ENCODE data around the gene AGPAT3.

The AGPAT3 gene

DNA sequence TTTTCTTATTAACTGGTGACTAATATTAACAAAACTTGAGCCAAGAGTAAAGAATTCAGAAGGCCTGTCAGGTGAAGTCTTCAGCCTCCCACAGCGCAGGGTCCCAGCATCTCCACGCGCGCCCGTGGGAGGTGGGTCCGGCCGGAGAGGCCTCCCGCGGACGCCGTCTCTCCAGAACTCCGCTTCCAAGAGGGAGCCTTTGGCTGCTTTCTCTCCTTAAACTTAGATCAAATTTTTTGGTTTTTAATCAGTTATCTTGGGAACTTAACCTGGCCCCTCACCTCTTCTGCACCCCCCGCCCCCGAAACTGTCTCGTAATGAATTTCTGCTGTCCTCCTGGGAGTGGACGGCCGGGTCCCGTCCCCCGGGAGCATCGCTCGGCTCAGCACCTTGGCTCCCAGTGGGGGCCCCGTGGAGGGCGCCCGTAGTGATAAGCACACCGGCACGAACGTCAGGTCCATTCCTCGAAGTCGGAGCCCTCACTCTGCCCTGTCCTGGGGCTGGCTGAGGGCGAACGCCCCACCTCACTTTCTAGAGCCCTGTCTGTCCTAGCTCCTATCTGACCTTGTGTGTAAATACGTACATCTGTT lies 117.6 kb downstream of the AGPAT3 start:
- DNase-seq = no peak

DNA sequence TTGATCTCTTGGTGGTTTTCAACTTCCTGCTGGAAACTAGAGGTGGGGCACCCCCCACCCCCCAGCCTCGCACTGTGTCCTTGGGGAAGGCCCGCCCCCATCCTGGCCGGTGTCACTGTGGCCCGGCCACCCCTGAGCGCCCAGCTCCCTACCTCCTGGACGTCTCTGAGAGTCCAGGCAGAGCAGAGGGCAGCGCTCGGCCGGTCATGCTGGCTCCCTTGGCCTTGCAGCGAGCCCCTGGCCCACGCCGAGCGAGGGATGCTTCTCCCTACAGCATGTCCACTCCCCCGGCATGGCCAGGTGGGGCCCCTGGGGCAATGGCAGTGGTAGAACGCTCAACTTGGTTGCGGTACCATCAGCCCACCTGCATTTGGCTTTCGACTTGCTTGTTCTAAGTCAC lies 118.4 kb downstream of the AGPAT3 start:
- DNase-seq = no peak

DNA sequence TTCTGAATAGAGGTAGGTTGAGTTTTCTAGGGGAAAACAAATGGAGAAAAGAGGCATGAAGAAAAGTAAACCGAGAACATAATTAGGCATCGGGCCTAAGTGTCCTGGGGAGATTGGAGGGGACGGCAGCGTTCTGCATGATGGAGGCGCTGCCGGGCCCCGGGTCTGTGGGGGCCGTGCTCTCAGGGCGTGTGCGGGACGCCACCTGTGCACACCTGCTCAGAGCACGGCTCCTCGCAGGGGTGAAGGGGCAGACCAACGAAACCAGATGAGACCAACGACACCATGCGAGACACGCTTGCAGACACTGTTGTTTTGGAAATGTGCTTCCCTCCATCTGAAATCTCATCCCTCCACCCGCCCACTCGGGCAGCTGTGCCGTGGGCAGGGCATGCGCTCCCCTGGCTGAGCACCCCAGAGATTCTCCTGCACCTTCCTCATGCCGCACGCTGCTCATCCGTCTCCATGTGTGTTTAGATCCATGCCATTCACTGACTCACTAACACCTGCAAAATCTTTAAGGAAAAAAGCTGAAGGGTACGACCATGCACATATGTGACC lies 118.9 kb downstream of the AGPAT3 start:
- DNase-seq = no peak

DNA sequence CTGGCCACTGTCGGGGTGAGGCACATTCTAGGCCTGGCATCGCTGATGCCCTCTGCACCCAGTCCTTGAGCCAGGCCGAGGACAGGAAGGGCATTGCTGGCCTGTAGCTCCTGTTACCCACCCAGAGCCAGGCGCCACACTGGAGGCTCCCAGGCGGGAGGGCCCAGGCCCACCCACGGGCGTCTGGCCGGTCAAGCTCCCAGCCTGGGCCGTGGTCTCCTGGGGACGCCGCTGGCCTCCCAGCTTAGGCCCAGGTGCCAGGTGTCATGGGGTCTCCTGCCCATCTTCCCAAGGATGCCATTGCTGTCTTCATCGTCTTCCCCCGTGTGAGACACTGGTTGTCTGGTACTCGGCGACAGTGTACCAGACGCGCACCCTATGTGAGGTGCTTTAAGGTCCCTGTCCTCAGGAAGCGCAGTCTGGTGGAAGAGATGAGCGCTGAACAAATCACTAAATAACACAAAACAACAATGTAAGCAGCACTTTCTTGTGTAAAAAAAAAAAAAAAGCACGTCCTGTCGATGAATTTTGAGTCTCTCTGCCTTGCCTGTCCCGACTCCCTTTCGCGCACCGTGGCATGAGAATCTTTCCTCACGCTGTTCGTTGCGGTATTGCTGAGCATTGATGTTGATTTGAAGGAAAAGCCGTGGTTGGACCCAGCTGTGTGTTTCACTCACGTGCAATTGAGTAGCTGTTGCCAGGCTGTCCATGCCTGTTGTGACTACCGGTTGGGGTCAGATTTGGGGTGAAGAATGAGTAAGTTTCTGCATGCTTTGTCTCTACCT lies 120.1 kb downstream of the AGPAT3 start:
- no peak for DNase-seq

DNA sequence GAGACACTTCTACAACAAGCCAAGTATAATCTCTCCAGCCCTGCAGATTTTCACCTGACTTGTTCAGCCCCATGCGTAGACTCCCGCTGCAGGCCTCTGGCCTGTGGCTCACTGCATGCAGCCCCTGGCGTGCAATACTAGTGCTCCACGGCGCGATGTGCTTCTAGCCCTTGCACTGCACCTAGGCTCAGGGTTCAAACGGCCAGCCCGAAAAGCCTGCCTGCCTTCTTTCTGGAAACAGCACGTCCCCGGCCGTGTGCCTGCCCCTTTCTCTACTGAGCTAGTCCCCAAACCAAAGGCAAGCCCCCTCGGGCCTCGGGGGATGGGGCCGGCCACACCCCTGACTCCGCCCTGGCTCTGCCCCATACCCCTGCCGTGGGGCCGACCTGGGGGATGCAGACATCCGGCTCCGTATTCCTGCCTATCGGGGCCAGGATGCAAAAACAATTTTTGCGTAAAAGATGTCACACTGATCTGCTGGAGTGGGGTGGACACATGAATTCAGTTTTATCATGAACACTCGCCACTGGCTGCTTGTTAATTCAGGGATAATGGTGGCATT lies 120.7 kb downstream of the AGPAT3 start:
- DNase-seq = no peak

DNA sequence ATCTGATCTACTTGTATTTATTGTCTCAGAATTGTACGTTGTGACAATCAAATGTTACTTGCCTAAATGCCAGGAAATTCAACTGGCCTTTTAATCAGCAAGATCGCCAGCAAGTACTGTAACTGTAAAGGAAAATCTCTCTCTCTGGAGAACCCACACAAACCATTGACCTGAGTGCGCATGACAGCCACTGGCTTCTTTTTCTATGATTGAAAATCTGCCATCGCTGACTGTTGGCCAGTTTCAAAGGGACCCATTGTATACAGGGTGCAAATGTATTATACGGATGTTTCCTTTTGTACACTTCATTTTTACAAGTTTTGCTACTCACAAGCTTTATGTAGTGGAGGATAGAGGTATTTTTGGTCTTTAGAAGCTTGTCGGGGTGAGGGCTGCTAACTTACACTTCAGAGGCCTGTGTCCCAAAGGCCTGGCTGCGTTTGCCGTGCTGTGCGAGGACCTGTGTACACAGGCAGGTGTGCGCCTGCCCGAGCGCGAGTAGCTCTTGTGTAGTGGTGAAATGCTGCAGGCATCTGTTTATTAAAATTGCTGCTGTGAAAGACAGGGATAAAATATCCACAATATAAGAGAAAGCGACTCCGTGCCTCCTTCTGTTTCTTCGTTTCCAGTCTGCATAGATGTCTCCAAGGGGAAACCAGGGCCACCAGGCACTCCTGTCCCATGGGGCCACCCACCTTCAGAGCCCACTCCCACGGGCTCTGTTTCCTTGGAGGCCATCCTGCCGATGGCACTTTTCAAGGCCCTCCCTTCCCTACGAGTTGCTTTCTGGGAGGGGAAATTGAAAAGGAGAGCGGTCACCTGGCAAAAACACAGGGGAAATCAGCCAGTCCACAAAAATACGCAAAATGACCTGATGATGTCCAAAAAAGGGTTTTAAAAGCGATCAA lies 121.8 kb downstream of the AGPAT3 start:
- no peak for DNase-seq

DNA sequence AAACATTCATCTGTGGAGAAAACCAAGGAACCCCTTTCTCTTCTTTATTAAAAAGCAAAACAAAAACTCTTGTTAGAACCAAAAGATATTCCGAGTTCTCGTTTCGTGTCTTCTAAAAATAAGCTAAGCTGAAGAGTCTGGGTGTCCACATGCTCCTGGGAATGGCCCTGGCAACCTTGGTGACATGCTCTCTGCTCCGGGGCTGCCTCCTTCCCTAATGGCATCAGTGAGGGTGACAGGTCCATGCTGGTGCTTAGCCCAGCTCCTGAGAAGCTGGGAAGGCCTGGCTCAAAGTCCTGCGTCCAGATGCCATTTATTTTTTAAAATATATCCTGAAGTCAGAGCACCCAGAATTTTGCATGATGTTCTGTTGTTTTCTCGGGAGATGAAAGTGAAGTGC lies 122.5 kb downstream of the AGPAT3 start:
- DNase-seq = no peak

DNA sequence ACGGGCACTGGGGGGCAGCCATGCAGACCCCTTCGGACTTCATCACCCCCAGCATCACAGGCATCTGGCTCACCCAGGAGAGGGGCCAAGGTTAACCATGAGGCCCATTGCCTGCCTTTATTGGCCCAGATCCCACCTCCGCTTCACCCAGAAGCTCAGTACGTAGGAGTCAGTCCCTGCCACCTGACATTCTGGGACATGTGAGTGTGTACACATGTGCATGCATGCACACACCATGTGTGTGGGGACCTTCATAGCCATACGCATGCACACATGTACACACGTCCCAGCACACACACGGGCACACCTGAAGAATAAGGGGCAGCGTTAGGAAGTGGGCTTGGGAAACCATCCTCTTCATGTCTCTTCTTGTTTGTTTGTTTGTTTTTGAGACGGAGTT lies 123.0 kb downstream of the AGPAT3 start:
- DNase-seq = no peak

DNA sequence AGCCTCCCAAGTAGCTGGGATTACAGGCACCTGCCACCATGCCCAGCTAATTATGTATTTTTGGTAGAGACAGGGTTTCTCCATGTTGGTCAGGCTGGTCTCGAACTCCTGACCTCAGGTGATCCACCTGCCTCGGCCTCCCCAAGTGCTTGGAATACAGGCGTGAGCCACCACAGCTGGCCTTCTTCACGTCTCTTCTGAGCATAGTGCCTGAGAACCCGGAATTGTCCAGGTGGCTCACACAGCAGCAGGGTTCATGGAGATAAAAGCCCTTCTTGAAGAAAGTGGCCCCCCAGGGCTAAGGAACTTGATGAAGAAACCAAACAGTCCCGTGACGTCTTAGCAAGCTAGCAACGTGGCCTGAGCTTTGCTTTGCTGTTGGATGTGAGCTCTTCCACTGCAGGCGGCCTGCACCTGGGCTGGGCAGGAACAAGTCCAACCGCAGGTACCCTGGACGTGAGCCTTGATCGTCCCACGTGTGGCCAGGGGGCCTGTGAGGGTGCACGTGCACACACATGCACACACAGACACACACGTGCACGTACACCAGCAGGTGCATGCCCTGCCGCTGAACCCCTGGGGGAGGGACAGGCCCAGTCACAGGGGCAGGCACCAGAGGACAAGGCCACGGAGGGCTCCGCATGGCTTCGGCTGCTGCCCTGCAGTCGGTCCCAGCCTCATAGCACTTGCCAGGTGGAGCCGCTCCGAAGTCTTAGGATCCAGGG lies 123.6 kb downstream of the AGPAT3 start:
- no peak for DNase-seq

DNA sequence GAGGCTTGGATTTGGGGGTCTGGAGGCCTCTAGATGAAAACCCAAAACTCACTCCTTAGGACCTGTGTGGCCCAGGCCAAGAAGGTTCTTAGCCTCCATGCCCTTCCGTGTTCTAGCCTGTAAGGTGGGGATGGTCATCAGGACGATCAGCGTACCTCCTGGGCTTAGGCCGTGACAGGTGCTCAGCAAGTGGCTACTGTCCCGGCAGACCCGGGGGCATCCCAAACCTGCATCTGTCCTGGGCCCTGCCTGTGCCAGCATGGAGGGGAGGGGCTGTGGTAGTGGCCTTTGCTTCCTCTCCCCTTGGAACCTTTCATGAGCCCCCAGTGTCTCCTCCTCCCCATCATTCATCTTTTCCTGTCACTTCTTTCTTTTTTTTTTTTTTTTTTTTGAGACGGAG lies 124.4 kb downstream of the AGPAT3 start:
- no peak for DNase-seq

DNA sequence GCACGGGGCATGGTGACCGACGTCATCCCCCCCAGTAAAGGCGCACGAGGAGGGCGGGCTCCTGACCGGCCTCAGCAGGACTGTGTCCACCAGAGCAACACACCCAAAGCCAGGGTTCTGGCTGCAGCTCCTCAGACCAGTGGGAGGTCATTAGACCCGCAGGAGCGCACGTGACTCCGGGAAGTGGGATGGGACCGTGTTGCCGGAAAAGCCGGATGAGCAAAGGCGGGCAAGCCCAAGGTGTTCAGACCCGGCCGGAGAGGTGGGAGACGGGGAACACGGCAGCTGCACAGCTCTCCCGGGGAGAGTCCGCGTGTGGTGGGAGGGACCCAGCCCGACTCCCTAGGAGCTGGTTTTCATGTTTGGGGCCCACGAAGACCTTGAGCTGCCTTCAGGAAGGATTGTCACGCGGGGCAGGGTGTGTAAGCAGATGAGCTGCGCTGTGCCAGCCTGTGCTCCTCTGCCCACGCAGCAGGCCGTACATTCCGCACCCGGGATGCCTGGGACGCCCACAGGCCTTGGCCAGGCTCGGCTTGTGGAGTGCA lies 126.5 kb downstream of the AGPAT3 start:
- no peak for DNase-seq

DNA sequence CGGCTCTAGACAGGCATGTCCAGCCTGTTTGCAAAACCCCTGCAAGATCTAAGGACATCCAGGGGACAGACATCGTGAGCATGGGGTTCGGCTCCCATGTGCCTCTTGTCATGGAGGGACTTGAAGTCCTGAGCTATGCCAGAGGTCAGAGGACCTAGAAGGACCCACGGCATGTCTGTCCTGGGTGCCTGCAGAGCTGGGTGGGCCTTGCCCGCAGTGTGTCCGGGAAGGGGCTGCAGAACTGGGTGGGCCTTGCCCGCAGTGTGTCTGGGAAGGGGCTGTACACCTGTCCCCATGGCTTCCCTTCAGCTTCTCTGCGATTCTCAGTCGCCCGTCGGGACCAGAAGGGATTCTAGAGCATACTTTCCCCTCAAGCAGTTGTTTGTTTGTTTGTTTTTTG lies 127.1 kb downstream of the AGPAT3 start:
- no peak for DNase-seq

DNA sequence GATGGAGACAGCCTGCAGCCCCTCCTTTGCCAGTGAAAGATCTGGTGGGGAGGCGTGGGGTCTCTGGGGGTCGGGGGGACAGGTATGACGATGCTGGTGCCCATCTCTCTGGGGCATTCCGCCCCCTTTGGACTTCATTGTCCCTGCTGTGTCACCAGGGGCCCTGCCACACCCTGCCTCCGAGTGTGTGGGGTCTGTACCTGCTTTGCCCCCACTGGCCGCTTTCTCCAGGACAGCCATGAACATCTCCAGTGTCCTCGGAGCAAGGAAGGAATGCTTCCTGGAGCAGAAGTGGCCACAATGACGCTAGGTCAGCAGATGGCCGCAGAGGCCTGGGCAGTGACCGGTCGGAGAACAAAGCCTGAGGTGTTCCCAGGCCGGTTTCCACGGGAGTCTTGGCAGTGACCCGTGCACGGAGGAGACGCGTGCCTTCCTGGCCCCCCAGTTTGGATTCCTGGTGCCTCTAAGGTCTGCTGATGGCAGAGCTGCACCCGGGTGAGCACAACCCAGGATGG lies 128.5 kb downstream of the AGPAT3 start:
- no peak for DNase-seq

DNA sequence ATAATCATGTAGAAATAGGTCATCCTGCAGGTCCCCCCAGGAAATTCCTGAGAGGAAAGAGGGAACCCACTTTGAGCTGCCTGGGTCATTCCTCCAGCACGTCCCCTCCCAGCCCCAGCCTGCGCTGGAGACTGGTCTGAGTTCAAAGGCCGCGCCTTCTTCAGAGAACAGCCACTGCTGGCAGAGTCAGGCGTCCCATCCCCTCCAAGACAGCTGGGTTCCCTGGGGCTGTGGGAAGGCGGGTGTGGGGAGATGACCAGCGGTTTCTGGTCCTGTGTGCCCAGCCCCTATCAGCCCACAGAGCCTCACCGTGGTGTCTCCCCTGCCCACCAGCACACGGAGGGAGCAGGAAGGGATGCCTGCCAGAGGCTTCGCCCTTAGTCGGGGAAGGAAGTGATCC lies 129.1 kb downstream of the AGPAT3 start:
- no peak for DNase-seq

DNA sequence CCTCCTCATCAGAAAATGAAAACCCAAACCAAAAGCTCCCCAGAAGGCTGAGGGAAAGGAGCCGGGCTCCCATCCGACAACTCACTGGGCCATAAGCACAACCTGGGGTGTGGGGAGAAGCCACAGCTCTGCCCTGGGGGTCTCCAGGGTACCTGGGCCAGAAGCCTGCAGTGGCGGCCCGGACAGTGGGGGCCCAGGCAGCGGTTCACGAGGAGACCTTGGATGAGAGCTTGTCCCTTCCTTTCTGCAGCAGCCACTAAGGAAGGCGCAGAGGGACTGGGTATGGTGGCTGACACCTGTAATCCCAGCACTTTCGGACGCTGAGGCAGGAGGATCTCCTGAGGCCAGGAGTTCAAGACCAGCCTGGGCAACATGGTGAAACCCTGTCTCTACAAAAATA lies 129.6 kb downstream of the AGPAT3 start:
- no peak for DNase-seq

DNA sequence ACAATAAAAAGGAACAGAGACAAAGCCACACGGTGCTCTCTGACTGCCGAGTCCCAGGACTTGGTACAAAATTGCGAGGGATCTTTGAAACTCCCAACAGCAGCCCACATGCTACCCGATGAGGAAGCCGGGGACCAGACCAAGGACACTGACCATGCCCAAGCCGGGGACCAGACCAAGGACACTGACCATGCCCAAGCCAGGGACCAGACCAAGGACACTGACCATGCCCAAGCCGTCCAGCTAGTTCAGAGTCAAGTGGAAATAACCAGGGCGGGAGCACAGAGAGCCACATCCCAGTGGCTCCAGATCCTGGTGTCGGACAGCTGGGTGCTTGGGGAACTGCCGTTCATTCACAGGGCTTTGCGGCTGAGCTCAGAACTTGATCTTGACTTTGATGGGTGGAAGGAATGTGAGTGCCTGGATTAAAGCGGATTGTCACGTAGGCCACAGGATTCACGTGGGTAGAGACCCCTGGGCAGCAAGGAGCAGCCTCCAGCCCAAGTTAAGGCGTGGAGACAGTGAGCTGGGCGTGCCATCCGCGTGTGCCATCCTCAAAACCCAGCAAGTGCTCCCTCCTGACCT lies 130.6 kb downstream of the AGPAT3 start:
- DNase-seq = no peak

DNA sequence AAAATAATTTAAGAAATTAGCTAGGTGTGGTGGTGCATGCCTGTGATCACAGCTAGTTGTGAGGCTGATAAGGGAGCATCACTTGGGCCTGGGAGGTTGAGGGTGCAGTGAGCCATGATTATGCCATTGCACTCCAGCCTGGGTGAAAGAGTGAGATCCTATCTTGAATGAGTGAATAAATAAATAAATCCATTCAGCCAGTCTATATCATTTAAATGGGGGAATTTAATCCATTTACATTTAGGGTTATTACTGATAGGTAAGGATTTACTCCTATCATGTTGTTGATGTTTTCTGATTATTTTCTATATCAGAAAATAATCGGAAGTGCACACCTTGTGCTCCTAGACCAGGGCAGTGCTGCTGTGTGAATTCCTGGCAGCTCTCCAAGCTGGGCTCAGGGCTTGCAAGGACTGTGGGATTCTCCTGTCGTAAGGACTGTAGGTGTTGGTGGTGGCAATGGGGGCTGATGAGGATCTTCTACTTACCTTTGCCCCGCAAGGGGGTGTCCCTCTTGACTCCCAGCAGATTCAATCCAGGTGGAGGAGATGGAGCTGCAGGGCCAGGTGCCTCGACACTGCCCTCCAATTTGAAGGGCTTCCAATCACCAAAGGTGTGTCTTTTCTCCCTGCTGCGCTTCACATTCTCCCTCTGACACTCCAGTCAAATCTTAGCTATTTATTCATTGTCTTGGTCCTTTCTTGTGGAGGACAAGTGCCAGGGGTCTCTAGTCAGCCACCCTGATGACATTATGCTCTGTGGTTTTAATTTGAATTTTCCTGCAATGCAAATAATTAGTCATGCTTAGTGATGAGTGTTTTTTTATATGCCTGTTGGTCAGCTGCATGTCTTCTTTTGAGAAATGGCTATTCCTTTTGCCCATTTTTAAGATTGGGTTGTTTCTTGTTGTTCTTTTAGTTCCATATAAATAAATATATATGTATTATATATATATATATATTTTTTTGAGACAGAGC lies 133.0 kb downstream of the AGPAT3 start:
- no peak for DNase-seq

DNA sequence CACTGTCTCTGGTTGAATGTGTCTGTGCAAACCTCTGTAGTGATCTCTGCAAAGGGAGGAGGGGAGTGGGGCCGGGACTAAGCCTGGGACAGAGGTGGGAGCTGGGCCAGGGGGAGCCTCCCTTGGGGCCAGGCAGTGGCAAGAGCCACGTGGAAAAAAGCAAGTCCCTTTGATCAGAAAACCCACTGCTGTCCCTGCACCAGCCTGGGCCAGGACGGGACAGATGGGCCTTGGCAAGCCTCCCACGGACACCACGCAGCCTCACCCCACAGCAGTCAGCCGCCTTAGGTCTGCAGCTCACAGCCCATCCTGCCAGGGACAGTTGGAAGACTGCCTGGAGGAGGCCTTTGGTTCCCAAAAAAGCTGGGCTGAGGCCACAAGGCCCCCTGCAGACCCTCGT lies 135.3 kb downstream of the AGPAT3 start:
- DNase-seq = no peak

DNA sequence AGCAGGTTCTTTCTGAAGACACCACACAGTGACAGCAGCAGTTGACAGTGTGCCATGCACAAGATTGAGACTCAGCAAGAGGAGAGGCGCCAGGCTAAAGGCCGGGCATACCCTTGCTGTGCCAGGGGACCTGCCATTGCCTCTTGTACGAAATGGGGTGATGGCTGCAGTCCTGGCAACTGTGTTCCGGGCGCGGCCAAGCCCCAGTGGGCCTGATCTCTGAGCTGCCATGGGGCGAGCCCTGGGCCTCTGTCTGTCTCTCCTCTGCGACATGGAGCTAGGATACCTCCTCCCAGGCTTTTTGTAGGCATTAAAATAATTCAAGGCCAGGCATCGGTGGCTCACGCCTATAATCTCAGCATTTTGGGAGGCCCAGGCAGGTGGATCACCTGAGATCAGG lies 137.5 kb downstream of the AGPAT3 start:
- no peak for DNase-seq

DNA sequence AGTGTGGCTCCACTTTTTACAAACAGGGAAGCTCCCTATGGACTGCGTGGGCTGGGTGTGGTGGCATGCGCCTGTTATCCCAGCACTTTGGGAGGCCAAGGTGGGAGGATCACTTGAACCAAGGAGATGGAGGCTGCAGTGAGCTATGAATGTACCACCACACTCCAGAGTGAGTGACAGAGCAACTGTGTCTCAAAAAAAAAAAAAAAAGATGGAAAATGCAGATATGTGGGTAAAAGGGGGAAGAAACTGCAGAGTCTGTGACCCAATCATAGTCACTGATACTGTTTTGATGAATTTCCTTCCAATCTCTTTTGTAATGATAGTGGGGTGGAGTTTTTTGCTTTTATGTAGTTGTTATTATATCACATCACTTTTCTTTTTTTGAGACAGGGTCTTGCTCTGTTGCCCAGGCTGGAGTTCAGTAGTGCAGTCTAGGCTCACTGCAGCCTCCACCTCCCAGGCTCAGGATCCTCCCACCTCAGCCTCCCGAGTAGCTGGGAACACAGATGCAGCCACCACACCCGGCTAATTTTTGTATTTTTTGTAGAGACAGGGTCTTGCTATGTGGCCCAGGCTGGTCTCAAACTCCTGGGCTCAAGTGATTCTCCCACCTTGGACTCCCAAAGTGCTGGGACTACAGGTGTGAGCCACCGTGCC lies 138.4 kb downstream of the AGPAT3 start:
- no peak for DNase-seq
